GM23338 (cell line): ENCODE data around the gene ST3GAL2. TPM values are rescaled to one million over a fixed set of nuclear protein-coding genes. Genes with fewer than 3 reads are reported as not detected.
"Not testable (repeated sequence)": the region's sequence is repeated elsewhere in the genome, so short reads cannot be mapped to it uniquely, and the experiment has no call there.

Experiments used
- ATAC-seq: fragments of 200-7000 bp; cut with Tn5 transposase; 3 replicates; pipeline ENCODE4 v1.9.1; 2020
- DNase-seq: peaks from one replicate; pipeline ENCODE4 v3.0.0-alpha.2; 2015; ENCODE audit warnings: low spot score
- H2AFZ ChIP-seq: fragments of 200-600 bp; sonication (generic); 2 replicates; pipeline ENCODE4 v1.8.0; 2016; ENCODE audit warnings: antibody characterized with exemption, mild to moderate bottlenecking, moderate library complexity
- H3F3A ChIP-seq: fragments of 200-600 bp; sonication (generic); replicated peaks from 2 replicates; pipeline ENCODE4 v1.8.0; 2017; ENCODE audit warnings: antibody characterized with exemption, mixed run types, low read depth
- H3K27ac ChIP-seq: fragments of 200-600 bp; sonication (generic); 2 replicates; pipeline ENCODE4 v1.6.1; 2016; ENCODE audit warnings: low read depth
- H3K27me3 ChIP-seq: fragments of 200-600 bp; sonication (generic); 2 replicates; pipeline ENCODE4 v1.8.0; 2016; ENCODE audit warnings: mild to moderate bottlenecking, mixed run types, moderate library complexity; ENCODE audit not compliant: insufficient read depth
- H3K36me3 ChIP-seq: fragments of 200-600 bp; sonication (generic); 2 replicates; pipeline ENCODE4 v1.8.0; 2016; ENCODE audit warnings: mild to moderate bottlenecking; ENCODE audit not compliant: insufficient read depth
- H3K4me1 ChIP-seq: fragments of 200-600 bp; sonication (generic); 2 replicates; pipeline ENCODE4 v1.8.0; 2016; ENCODE audit warnings: mild to moderate bottlenecking, moderate library complexity; ENCODE audit not compliant: insufficient read depth
- H3K4me2 ChIP-seq: fragments of 200-600 bp; sonication (generic); 2 replicates; pipeline ENCODE4 v1.7.1; 2017; ENCODE audit warnings: mixed run types
- H3K4me3 ChIP-seq: fragments of 200-600 bp; sonication (generic); 2 replicates; pipeline ENCODE4 v1.6.1; 2016; ENCODE audit warnings: mixed run types
- H3K79me2 ChIP-seq: fragments of 200-600 bp; sonication (generic); replicated peaks from 2 replicates; pipeline ENCODE4 v1.8.0; 2017; ENCODE audit warnings: mild to moderate bottlenecking; ENCODE audit not compliant: insufficient read depth
- H3K9me2 ChIP-seq: fragments of 200-600 bp; sonication (generic); 2 replicates; pipeline ENCODE4 v1.8.0; 2017; ENCODE audit not compliant: insufficient read depth
- H4K20me1 ChIP-seq: fragments of 200-600 bp; sonication (generic); replicated peaks from 2 replicates; pipeline ENCODE4 v1.8.0; 2017; ENCODE audit warnings: mild to moderate bottlenecking; ENCODE audit not compliant: insufficient read depth
- H3K27ac Mint-ChIP-seq: 2 replicates; pipeline ENCODE4 v1.8.0; 2020; ENCODE audit warnings: inconsistent platforms, mild to moderate bottlenecking, moderate library complexity, mixed read lengths
- H3K27me3 Mint-ChIP-seq: 3 replicates; pipeline ENCODE4 v1.8.0; 2022; ENCODE audit warnings: low read depth, mild to moderate bottlenecking, moderate library complexity, mixed read lengths, inconsistent platforms; ENCODE audit not compliant: insufficient read depth, poor library complexity
- H3K36me3 Mint-ChIP-seq: 3 replicates; pipeline ENCODE4 v1.8.0; 2021; ENCODE audit warnings: low read depth, mild to moderate bottlenecking, inconsistent platforms, moderate library complexity, mixed read lengths
- H3K4me1 Mint-ChIP-seq: 3 replicates; pipeline ENCODE4 v1.8.0; 2020; ENCODE audit warnings: mild to moderate bottlenecking, inconsistent platforms, mixed read lengths
- H3K4me3 Mint-ChIP-seq: 3 replicates; pipeline ENCODE4 v1.8.0; 2021; ENCODE audit warnings: moderate library complexity, mild to moderate bottlenecking, inconsistent platforms, mixed read lengths
- H3K9me3 Mint-ChIP-seq: 3 replicates; pipeline ENCODE4 v1.8.0; 2020; ENCODE audit warnings: moderate library complexity, mild to moderate bottlenecking, inconsistent platforms, mixed read lengths
- CREB1 ChIP-seq: fragments of 250-450 bp; sonication (Bioruptor Pico); IDR thresholded peaks from 2 replicates; pipeline ENCODE4 v1.5.0; 2020; ENCODE audit warnings: low read depth, mild to moderate bottlenecking, moderate library complexity
- CTCF ChIP-seq, 2 experiments: fragments of 200-600 bp in 1 of 2; sonication (generic) in 1 of 2; conservative IDR thresholded peaks; 2 replicates each; pipeline versions ENCODE4 v1.5.1 to v1.6.1; 2016 to 2017; ENCODE audit warnings: antibody characterized with exemption in 2 of 2, low read depth in 2 of 2, mild to moderate bottlenecking in 2 of 2, moderate library complexity in 1 of 2
- ETS1 ChIP-seq: IDR thresholded peaks from 2 replicates; pipeline ENCODE4 v1.6.1; 2016; ENCODE audit warnings: antibody characterized with exemption
- EZH2 ChIP-seq: fragments of 200-600 bp; sonication (generic); IDR thresholded peaks from one replicate; pipeline ENCODE4 v1.8.0; 2017; ENCODE audit warnings: antibody characterized with exemption, mild to moderate bottlenecking, low read depth; ENCODE audit not compliant: unreplicated experiment
- EZH2phosphoT487 ChIP-seq: fragments of 200-600 bp; sonication (generic); IDR thresholded peaks from one replicate; pipeline ENCODE4 v1.8.1; 2018; ENCODE audit warnings: antibody characterized with exemption; ENCODE audit not compliant: unreplicated experiment
- JUNB ChIP-seq: IDR thresholded peaks from one replicate; pipeline ENCODE4 v1.6.1; 2016; ENCODE audit warnings: antibody characterized with exemption; ENCODE audit not compliant: unreplicated experiment
- NANOG ChIP-seq: IDR thresholded peaks from 2 replicates; pipeline ENCODE4 v1.6.1; 2016; ENCODE audit warnings: antibody characterized with exemption, borderline replicate concordance
- POLR2AphosphoS5 ChIP-seq: IDR thresholded peaks from 2 replicates; pipeline ENCODE4 v1.6.1; 2016; ENCODE audit warnings: antibody characterized with exemption, low read depth
- REST ChIP-seq: IDR thresholded peaks from one replicate; pipeline ENCODE4 v1.6.1; 2018; ENCODE audit warnings: antibody characterized with exemption; ENCODE audit not compliant: unreplicated experiment
- STAT1 ChIP-seq: IDR thresholded peaks from one replicate; pipeline ENCODE4 v1.6.1; 2016; ENCODE audit warnings: antibody characterized with exemption; ENCODE audit not compliant: unreplicated experiment
- ZNF114 ChIP-seq: fragments of 250-450 bp; sonication (Bioruptor Pico); IDR thresholded peaks from 2 replicates; pipeline ENCODE4 v1.5.0; 2020; ENCODE audit warnings: mild to moderate bottlenecking, moderate library complexity
- polyA plus RNA-seq: library from polyadenylated mRNA; unstranded; fragments of >200 nt; fragmentation: Nextera tagmentation; extraction: Ambion mirVana; gene quantifications from 2 replicates; pipeline ENCODE4 v1.2.1, GENCODE V29; 2016
- total RNA-seq: library from RNA; depleted of rRNA; stranded (reverse); fragments of >200 nt; shearing (Covaris generic); gene quantifications from 2 replicates; pipeline ENCODE4 v1.2.3, GENCODE V29; 2014

Gene ST3GAL2
- total and polyA plus RNA-seq, 2 experiments from 2014 or later = 12.3 to 39.8 TPM

DNA sequence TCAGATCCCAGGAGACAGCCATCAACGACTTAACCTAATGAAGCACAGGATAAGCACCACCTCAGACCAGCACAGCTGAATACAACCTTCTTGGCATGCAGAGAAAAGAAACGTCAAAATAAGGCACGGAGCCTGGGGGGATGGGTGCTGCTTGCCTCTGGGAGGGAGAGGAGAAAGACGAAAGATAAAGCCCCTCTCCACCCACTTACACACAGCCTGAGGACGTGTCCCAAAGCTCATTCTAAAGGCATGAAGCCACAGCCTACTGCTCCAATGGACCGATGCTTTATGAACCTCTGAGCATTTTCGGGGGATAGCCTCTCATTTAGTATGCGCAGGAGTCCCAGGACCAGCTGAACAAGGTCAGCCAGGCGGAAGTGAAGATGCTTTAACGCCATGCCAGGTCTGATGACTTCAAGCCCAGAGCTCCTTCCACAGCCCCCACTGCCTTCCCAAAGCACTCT lies 31.1 kb downstream of the ST3GAL2 start (continued):
- TF ChIP-seq CTCF (conservative IDR thresholded peaks at IDR 0.05; ENCODE audit: low read depth in 2 of 2) = no peak
- no peak for TF ChIP-seq STAT1
- no peak for TF ChIP-seq ZNF114
- no peak for TF ChIP-seq POLR2AphosphoS5

DNA sequence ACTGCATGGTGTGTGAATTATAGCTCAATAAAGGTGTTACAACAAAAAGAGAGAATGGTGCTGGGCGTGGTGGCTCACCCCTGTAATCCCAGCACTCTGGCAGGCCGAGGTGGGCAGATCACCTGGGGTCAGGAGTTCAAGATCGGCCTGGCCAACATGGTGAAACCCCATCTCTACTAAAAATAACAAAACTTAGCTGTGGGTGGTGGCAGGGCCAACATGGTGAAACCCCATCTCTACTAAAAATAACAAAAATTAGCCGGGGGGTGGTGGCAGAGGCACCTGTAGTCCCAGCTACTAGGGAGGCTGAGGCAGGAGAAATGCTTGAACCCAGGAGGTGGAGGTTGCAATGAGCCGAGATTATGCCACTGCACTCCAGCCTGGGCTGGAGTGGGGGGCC lies 32.8 kb downstream of the ST3GAL2 start:
- H3K27me3 ChIP-seq, H3K27me3 Mint-ChIP-seq, H3K9me3 Mint-ChIP-seq, DNase-seq, H3K4me2 ChIP-seq, H3K27ac ChIP-seq, H3K36me3 ChIP-seq, H3K4me3 ChIP-seq, H3K4me3 Mint-ChIP-seq, H3K27ac Mint-ChIP-seq, H3K9me2 ChIP-seq, ATAC-seq, H2AFZ ChIP-seq: not testable (repeated sequence)
- Histone ChIP-seq H3K79me2 (peaks cover 46% of the 10 kb centered on the region), H4K20me1 (peaks cover 22% of the 10 kb centered on the region; the same call in 1 of the 2 replicates), H3F3A (0 out of 2 replicates have a peak, but pooled peaks cover 16% of the 10 kb centered on the region), H3K4me1 (peaks cover 19% of the 10 kb centered on the region)
- H3K4me1 Mint-ChIP-seq = peaks cover 31% of the 10 kb centered on the region
- peaks cover 20% of the 10 kb centered on the region for H3K36me3 Mint-ChIP-seq

DNA sequence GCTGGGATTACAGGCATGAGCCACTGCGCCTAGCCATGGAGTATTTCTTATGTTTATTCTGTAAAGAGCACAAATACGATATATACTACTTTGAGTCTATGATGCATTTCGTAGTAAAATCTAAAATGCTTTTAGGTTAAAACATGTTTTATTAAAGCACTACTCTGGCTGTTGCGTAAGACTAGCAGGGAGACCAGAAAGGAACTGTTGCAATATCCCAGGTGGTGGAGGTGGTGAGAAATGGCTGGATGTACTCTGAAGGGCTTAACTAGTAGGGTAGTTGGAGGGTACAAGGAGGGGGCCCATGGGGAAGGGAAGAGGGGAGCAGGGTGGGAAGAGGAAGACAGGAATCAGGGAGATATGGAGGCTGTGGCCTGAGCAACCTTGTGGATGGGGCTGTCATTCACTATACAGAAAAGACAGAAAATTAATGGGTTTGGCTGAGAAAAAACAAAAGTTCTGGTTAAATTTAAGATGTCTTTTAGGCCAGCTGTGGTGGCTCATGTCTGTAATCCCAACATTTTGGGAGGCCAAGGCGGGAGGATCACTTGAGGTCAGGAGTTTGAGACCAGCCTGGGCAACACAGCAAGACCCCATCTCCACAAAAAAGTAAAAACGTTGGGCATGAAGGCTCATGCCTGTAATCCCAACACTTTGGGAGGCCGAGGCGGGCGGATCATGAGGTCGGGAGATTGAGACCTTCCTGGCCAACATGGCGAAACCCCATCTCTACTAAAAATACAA lies 35.8 kb downstream of the ST3GAL2 start:
- Mint-ChIP-seq H3K36me3 (peaks cover 16% of the 10 kb centered on the region), H3K4me1 (peaks cover 28% of the 10 kb centered on the region), H3K27me3 (peaks cover 5% of the 10 kb centered on the region), H3K27ac (no peak overlapping the region), H3K9me3 (no peaks in the 10 kb centered on the region; the same call in 2 of the 3 replicates), H3K4me3 (no peak overlapping the region)
- Histone ChIP-seq H4K20me1 (peaks cover 18% of the 10 kb centered on the region; the same call in 1 of the 2 replicates), H3K4me2 (no peak overlapping the region), H3K79me2 (peaks cover 36% of the 10 kb centered on the region), H3F3A (0 out of 2 replicates have a peak, but pooled peaks cover 15% of the 10 kb centered on the region), H3K27me3 (no peaks in the 10 kb centered on the region), H3K9me2 (no peaks in the 10 kb centered on the region), H3K4me1 (peaks cover 9% of the 10 kb centered on the region), H3K4me3 (no peak overlapping the region), H3K27ac (no peak overlapping the region), H3K36me3 (no peaks in the 10 kb centered on the region; the same call in 1 of the 2 replicates), H2AFZ (no peak overlapping the region)
- ATAC-seq (no peak), DNase-seq (no peak)
- no peak for TF ChIP-seq NANOG

DNA sequence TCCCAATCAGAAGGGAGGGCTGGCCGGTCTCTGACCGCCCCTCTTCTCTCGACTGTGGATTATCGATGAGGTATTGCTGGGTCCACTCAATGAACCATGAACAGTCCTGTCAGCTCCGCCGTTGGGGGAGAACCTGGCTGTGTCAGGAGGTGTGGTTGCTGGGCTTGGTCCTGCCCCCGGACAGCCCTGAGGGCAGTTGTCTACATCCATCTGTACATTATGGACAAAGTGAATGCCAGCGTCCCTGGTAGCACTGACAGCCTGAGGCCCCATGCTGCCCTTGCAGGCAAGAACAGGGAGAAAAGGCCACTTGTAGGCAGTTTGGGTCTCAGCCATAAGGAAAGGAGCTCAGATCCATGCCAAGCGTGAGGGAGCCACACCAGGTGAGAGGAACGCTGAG lies 38.9 kb downstream of the ST3GAL2 start:
- H3K4me3 Mint-ChIP-seq = no peak overlapping the region
- no peak for ATAC-seq
- Histone ChIP-seq H2AFZ (no peak overlapping the region), H3K27me3 (no peaks in the 10 kb centered on the region), H4K20me1 (peaks cover 9% of the 10 kb centered on the region), H3K79me2 (peaks cover 19% of the 10 kb centered on the region), H3K9me2 (no peaks in the 10 kb centered on the region), H3K4me1 (no peaks in the 10 kb centered on the region), H3K4me2 (no peak overlapping the region), H3K4me3 (no peak overlapping the region), H3K27ac (no peak overlapping the region), H3K36me3 (peaks cover under 1% of the 10 kb centered on the region; the same call in 1 of the 2 replicates), H3F3A (peaks cover 8% of the 10 kb centered on the region; the same call in 1 of the 2 replicates)
- H3K9me3 Mint-ChIP-seq = no peaks in the 10 kb centered on the region
- H3K27ac Mint-ChIP-seq = no peak overlapping the region
- peaks cover 2% of the 10 kb centered on the region; the same call in 2 of the 3 replicates for H3K36me3 Mint-ChIP-seq
- H3K27me3 Mint-ChIP-seq = peaks cover 5% of the 10 kb centered on the region
- no peak for DNase-seq
- H3K4me1 Mint-ChIP-seq = peaks cover 20% of the 10 kb centered on the region
- TF ChIP-seq CREB1 (no peak), ETS1 (no peak), JUNB (no peak), EZH2 (no peak), POLR2AphosphoS5 (no peak), REST (no peak), EZH2phosphoT487 (no peak), NANOG (no peak)
